ENCODE data around the gene ARL6IP6.

DNA sequence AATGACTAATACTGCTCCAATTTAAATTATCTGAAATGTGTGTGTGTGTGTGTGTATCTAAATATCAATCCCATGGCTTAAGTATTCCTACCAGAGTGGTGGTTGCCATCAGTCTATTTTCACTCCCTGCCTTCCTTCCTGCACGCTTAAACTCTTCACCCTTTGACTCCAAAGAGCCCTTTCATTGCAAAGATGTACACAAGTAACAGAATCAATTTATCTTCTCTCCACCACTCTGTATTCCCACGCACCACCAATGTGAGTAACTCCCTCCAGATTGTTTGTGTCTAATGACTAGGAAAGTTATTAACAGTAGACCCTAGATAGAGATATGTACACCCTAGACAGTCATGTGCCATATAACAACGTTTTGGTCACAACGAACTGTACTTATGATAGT is 42.8 kb downstream of the ARL6IP6 start:
- TF ChIP-seq, protein P1, sequence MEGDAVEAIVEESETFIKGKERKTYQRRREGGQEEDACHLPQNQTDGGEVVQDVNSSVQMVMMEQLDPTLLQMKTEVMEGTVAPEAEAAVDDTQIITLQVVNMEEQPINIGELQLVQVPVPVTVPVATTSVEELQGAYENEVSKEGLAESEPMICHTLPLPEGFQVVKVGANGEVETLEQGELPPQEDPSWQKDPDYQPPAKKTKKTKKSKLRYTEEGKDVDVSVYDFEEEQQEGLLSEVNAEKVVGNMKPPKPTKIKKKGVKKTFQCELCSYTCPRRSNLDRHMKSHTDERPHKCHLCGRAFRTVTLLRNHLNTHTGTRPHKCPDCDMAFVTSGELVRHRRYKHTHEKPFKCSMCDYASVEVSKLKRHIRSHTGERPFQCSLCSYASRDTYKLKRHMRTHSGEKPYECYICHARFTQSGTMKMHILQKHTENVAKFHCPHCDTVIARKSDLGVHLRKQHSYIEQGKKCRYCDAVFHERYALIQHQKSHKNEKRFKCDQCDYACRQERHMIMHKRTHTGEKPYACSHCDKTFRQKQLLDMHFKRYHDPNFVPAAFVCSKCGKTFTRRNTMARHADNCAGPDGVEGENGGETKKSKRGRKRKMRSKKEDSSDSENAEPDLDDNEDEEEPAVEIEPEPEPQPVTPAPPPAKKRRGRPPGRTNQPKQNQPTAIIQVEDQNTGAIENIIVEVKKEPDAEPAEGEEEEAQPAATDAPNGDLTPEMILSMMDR (IDR thresholded peaks at IDR 0.05), result no peak
- no peak for TF ChIP-seq POLR2A (IDR thresholded peaks at IDR 0.05)

All from heart left ventricle (tissue), 13 donors.